HG02852 (cell line): ENCODE measurements around the gene DTL.

Experiments
- ATAC-seq: cut with Tn5 transposase; IDR thresholded peaks from one replicate; pipeline ENCODE4 v1.9.1; 2021; ENCODE audit warnings: mild to moderate bottlenecking, moderate library complexity; ENCODE audit not compliant: unreplicated experiment

The DTL gene

DNA sequence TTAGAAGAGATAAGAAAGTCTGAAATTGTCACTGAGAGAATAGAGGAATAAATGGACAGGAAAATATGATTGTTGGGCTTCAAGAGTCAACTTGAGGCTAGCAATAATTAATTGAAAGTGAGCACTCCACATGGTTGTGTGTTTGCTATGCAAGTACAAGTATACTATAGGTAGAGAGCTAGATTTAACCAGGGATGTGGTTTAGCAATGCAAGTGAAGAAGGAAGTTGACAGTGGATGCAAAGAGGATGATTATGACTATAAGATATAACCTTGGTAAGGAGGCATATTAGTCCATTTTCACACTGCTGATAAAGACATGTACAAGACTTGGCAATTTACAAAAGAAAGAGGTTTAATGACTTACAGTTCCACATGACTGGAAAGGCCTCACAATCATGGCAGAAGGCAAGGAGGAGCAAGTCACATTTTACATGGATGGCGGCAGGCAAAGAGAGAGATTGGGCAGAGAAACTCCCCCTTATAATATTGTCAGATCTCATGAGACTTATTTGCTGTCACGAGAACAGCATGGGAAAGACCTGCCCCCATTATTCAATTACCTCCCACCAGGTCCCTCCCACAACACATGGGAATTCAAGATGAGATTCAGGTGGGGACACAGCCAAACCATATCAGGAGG is 47.3 kb downstream of the DTL start:
- no peak for ATAC-seq

DNA sequence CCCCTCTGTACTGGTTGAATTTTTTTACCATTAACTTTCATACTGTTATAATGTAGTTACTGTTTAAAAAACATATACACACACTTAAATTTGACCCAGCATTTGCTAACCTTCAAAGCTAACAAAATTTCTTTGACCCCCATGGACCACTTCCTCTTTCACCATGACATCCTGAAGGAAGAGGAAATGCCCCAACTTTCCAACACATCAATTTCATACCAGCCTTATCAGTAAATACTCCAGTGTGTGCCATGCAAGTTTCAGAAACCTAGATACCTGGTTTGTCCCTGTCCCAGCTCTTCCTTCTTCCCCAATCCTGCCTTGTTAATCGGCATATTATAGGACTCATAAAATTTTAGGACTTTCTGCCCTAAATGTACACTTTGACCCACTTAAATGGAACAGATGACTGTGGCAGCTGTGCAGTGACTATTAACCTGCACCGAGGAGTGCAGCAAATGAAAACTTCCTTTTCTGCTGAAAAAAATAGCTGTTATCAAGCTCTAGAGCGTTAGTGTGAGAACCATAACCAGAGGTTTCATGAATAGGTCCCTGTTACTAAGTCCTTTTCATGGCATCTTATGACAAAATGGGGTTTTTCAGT is 54.1 kb downstream of the DTL start:
- no peak for ATAC-seq

DNA sequence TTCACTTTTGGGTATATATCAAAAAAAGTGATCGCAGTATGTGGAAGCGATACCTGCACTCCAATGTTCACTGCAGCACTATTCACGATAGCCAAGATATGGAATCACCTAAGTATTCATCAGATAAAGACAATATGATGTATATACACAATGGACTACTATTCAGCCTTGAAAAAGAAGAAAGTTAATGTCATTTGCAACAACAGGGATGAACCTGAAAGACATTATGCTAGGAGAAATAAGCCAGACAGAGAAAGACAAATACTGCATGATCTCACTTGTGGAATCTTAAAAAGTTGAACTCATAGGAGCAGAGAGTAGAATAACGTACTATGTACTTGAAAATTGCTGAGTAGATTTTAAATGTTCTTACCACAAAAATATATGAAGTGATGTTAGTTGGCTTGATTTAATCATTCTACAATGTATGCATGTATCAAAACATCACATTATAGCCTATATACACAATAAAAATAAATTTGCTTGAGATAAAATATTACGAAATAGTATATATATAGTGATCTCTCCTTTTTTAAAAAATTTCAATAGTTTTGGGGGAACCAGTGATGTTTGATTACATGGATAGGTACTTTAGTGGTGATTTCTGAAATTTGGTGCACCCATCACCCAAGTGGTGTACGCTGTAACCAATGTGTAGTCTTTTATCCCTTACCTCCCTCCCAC is 56.0 kb downstream of the DTL start:
- no peak for ATAC-seq

DNA sequence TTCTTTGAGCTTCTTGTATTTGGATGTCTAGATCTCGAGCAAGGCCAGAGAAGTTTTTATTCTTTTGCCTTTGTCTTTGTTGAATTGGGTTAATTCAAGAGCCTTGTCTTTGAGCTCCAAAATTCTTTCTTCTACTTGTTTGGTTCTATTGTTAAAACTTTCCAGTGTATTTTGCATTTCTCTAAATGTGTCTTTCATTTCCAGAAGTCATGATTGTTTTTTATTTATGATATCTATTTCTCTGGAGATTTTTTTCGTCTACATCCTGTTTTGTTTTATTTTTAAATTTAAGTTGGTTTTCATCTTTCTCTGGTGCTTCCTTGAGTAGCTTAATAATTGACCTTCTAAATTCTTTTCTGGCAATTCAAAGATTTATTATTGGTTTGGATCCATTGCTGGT is 61.8 kb downstream of the DTL start:
- ATAC-seq: no peak

DNA sequence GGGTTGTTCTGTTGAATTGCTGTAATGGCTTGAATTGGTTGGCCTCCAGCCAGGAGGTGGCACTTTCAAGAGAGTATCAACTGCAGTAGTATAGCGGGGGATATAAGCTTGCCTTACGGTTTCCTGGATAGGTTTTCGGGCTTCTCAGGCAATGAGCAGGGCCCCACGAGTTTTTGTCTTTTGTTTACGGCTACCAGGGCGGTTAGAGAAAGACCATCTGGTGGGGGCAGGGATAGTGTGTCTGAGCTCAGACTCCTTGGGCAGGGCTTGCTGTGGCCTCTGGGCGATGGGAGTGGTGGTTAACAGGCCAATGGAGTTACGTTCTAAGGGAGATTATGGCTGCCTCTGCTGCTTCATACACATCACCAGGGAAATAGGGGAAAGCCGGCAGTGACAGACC is 62.8 kb downstream of the DTL start:
- ATAC-seq: no peak

DNA sequence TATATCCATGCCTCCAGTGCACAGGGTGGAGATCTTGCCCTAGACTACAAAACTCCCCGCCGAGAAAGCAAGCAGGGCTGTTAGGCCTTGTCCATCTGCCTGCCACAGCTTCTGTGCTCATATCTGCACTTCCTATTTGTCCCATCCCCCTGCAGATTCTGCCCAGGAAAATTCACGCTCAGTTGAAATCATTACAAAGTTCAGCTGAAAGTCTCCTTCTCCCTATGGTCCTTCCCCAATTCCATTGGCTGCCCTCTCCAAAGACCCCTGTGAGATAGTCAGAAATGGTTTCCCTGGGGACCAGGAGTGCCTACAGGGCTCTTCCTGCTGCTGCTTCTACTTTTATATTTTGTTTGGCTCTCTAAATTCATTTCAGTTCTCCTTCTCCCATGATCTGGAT is 63.2 kb downstream of the DTL start:
- ATAC-seq: no peak

DNA sequence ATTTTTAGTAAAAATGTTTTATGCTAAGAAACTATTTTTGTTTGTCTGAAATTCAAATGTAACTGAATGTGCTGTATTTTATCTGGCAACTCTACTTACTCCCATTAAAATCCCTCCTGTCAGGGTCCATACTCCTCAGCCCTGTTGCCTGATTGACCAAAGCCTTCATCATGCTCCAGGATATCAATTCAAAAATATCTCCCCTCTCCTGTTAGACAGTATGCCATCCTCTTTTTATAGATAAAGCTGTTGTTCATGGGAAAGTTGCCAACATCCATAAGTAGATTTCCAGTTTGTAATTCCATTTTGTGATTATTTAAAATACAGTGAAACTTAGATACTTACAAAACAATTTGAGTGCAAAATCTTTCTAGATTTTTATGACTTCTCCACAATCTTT is 65.7 kb downstream of the DTL start:
- no peak for ATAC-seq

DNA sequence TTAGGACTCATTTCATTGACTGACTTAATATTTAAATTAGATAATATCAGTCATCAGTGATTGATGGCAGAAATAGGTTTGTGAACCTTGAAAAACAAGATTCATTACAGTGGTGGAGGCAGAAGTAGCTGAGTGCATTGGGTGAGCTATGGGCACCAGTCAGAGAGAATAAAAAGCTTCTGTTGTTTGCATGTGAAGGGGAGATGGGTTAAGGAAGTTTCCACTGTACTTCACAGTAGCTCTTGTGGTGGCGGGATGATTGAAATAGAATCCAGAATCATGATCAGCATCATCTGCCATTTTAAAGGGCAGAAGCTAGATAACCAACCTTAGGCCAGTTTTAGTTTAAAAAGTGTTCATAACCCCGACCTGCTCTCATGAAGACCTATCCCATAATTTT is 66.2 kb downstream of the DTL start:
- no peak for ATAC-seq

DNA sequence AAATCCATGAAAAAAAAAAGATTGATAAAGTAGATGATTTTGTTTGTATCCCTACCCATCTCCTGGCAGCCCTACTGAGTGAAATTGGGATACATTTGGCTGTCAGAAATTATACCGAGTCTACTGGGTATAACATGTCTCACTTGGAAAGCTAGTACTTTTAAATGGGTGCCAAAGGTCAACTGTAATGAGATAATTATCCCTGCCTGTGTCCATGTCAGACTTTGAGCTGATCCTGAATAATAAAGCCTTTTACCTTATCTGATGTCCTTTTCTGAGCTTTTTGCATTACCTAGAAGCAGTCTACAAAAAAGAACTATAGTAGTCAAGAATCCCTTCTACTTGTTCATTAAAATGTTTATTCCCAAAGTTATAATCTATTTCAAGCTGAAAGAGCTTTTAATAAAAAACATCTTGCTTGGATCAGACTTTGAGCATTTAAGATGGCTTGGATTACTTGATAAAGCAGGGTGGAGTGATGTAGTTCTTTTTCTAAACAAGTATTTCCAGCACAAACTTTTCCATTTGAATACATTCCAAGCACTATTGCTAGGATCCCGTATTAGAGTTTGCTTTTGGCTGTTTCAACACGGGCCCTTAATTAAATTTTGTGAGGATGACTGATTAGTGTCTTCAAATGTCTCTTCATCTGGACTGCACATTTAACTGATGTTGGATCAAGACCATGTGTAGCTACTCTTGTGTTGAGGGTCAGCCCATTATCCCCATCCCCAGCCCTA is 69.2 kb downstream of the DTL start:
- no peak for ATAC-seq

DNA sequence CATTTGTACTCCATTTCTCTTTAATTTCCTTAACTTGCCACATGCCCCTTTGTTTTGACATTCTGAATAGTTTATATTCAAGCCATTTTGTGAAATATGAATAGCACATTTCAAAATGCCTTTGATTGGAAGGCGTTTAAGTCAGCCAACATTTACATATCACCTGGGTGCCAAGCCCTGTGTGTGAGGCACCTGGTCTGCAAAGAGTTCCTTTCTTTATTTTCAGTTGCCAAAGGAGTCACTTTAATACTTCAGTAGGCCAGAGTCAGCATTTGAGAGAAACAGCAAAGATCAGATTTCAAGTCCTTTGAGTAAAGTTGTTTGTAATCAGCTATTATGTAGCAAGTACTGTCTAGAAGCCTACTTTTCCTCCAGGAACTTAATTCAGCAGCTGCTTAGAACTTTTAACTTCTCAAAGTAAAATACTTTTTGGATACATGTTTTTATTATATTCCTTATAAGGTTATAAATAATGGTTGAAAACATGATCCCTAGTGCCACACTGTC is 70.8 kb downstream of the DTL start:
- ATAC-seq: no peak

DNA sequence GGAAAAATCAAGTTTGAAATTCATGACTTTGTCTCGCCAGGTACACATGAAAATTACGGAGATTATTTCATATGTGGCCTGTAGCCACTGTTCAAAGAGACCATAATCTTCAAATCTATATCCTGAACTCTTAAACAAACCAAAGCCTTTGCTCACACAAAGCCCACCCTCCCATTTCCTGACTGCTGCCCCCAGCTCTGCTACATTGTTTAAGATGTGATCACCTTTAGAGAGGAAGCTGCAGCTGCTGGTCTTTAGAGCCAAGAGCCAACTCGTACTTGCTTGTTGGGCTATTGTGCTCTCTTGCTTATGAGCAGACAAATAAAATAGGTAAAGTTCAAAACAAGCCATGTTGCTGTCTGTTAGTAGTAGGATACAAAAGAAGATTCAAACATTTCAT is 71.9 kb downstream of the DTL start:
- no peak for ATAC-seq

DNA sequence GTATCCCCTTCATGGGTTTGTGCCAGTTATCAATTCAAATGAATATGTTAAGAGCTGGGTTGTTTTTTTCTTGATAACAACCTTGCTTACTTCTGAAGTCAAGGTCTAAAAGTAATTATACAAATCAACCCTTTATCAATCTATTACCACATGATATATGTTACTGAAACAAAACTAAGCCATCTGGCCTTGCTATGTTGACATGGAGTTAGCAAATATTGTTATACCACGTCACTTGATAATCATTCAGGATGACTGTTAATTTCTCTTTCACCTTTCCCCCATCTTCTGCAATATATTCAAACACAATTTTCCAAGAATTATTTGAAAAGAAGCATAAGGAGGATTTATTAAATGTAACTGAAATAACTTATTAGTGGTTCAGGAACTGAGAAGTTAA is 72.6 kb downstream of the DTL start:
- no peak for ATAC-seq

DNA sequence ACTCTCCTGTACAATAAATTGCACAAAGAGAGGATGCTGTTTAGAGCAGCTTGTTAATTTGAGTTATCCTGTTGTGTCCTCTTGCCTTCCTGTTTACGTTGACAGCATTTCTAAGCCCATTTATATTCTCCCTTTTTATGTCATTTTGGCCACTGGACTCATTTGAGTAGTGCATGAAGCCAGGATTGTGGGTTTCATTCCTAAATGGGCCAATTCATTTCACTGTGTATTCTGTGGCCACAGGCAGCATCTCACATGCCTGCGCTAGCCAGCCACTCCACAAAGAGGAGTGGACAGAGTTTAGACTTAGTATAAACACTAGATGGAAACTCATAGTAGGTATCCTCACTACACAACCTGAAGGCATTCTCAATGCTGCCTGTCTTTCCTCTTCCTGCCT is 73.4 kb downstream of the DTL start:
- no peak for ATAC-seq

DNA sequence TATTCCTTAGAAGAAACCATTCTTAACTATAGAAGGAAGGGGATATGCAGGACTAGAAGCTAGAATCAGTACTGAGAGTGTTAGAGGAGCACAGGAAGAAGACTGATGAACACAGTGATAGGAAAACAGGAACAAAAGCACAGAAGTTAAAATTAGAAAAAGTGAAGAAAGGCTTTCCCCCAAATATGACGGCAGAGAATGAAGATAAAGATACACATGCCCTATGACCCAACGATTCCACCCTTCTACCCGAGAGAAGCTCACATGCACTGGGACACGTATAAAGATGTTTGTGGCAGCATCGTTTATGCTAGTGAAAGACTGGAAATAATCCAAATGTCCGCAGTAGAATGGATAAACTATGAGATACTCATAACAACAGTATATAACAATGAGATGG is 74.2 kb downstream of the DTL start:
- no peak for ATAC-seq

DNA sequence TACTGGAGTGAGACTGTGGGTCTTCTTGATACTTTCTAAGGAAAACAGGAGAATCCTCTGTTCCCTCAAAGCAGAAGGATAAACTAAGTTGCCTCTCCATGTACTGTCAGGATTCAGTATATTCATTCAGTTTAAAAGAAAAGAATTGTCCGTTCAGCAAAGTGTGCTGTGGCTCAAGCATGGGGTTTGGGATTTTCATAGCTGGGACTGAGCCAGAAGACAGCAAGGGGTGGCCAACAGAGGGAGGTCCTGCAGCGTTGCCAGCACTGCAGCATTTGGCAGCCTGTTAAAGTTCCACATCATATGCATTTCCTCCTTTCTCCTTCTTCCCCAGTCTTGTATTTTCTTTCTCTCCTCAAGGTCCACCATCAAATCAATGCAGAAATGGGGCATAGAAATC is 75.1 kb downstream of the DTL start:
- no peak for ATAC-seq

DNA sequence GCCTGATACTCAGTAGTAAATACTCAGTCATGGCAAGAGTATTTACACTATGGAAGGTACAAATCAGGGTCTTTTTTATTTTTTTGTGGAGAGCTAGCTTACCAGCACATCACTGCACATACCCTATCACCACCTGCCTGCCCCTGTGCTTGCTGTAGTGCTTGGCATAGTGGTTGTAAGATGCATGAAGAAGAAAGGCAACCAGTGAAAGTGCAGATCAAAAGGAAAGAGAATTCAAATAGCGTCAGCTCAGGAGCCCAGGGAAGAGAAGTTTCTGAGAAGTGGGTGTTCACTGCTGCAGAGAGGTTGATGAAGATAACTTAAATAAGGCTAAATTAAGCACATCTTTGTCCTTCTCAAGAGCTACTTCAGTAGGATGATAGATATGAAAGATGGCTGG is 76.0 kb downstream of the DTL start:
- ATAC-seq: no peak

DNA sequence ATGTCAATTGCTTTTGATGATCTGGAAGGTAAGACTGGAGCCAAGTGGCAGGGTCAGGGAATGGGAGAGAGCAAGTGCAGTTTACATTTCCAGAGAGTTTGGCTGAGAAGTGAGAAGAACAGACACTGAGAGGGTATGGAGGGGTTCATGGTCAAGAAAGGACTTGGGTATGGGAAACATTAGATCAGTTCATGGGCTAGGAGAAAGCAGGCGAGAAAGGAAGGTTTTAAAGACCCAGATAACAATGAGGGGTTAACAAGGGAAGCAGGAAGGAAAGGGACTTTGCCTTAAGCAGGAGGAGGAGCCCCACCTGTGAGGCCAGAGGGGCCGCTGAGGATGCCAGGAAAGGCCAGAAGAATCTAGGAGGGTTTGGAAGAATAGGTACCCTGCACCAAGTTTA is 78.2 kb downstream of the DTL start:
- ATAC-seq: no peak

DNA sequence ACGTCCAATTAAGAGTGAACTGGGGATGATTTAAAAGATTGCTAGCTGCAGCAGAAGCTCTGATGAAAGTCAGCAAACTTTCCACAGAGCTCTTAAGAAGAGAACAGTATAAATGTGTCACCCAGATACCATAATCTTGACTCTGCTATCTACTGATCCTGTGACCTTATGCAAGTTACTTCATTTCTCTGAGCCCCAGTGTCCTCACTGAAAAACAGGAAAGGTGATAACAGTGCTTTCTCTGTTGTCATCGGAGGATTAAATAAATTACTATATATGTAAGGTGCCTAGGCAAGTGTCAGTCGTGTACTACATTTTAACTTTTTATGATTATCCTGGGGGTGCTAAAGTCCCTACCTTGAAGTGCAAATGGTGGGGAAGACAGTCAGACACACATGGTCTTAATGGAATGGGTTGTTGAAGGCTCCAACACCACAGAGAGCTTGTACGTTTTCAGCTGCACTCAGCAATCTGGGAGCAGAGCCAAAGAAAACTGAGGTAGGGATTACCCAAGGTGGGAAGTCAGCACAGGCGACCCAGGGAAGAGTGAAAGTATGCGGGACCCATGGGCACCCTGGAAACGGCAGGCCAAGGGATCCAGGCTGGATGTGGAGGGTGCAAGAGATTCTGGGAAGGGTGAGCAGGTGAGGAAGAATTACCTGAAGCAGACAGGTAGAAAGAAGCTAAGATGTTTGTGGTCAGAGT is 82.8 kb downstream of the DTL start:
- no peak for ATAC-seq

DNA sequence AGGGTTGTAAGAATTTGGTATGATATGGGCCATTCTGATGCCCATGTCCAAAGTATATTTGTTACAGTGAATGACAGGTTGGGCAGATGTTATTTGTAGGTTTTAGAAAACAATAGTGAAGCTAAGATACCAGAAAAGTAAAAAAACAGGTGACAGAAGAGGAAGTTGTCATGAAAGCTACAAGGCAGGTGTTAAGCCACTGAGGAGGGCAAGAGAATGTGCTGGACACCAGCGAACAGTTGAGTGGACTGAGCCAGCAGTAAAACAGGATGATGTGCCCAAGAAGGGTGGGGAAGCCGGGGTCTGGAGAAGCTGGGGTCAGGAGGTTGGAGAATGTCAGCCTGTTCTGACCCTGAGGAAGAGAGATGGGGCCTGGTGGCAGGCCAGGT is 83.3 kb downstream of the DTL start:
- no peak for ATAC-seq

DNA sequence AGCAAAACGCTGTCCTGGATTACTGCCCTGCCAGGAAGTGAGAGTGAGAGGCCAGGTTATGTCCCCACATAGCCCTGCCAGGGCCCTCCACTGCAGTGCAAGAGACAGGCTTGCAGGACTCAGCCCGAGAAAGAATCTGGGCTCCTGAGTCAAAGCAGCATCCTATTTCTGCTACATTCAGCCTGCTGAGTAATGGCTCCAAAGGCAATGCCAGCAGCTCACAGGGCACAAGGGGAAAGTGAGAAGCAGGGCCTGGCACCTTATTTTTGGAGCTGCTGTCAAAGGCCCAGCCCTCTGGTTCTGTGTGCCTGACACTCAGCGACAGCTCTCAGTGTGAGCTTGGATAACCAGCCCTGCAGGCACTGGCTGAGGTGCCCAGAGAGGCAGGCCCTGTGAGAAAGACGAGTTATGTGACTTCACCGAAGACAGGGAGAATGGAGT is 83.9 kb downstream of the DTL start:
- no peak for ATAC-seq

DNA sequence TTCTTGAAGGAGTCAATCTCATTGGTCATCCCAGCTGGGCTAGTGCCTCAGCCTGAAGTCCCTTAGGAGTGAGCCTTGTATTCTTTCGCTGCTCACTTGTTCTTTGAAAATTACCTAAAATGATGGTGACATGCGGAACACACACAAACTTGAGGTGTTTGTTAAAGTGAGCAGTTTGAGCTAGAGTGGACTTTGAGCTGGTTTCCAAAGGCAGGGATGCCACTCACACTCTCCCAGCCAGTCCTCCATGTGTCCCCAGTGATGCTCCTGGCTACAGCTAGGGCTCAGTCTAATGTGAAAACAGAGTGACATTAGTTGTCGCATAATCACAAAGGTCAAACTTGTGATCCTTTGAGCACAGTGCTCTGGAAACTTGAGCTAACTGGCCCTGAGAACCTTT is 84.3 kb downstream of the DTL start:
- no peak for ATAC-seq
